A673 (cell line): ENCODE data around the gene PLA2G4B. TPM values are rescaled to one million over a fixed set of nuclear protein-coding genes. Genes with fewer than 3 reads are reported as not detected.

ENCODE experiments used
- BruUV-seq: library from RNA; stranded (reverse); fragments of 400-500 nt; replicated peaks from 2 replicates; lab custom pipeline; 2021; lab: Mats Ljungman, UMichigan
- CTCF ChIA-PET: fragments of 300-600 bp; sonication (Branson Sonifier 250); formaldehyde crosslinking; loops from one replicate; lab custom pipeline; 2022; ENCODE audit warnings: antibody characterized with exemption; lab: Charles Lee
- POLR2A ChIA-PET: fragments of 300-600 bp; sonication (Branson Sonifier 250); formaldehyde crosslinking; loops from one replicate; lab custom pipeline; 2022; ENCODE audit warnings: antibody characterized with exemption; ENCODE audit not compliant: low non-redundant PET; lab: Charles Lee
- DNase-seq: peaks from one replicate; pipeline ENCODE4 v3.0.0-alpha.2; 2015; ENCODE audit warnings: low spot score
- H3K27ac ChIP-seq: fragments of 200-600 bp; sonication (generic); 2 replicates; pipeline ENCODE4 v1.5.1; 2016; ENCODE audit warnings: mixed run types, low read depth, mild to moderate bottlenecking, mixed read lengths, antibody characterized with exemption, low read length; ENCODE audit not compliant: poor library complexity, severe bottlenecking
- H3K27me3 ChIP-seq: fragments of 200-600 bp; sonication (generic); replicated peaks from 2 replicates; pipeline ENCODE4 v1.6.1; 2017; ENCODE audit warnings: mixed run types, low read depth, mild to moderate bottlenecking, mixed read lengths, antibody characterized with exemption, low read length; ENCODE audit not compliant: insufficient read depth, poor library complexity
- H3K36me3 ChIP-seq: fragments of 200-600 bp; sonication (generic); 2 replicates; pipeline ENCODE4 v1.6.1; 2016; ENCODE audit warnings: mixed run types, mild to moderate bottlenecking, mixed read lengths, antibody characterized with exemption, low read length; ENCODE audit not compliant: insufficient read depth, poor library complexity, severe bottlenecking
- H3K4me1 ChIP-seq: fragments of 200-600 bp; sonication (generic); 2 replicates; pipeline ENCODE4 v1.6.1; 2017; ENCODE audit warnings: mixed run types, mild to moderate bottlenecking, mixed read lengths, antibody characterized with exemption, low read length; ENCODE audit not compliant: insufficient read depth, poor library complexity, severe bottlenecking
- H3K4me3 ChIP-seq: fragments of 200-600 bp; sonication (generic); 2 replicates; pipeline ENCODE4 v1.5.1; 2016; ENCODE audit warnings: low read depth, mixed run types, mild to moderate bottlenecking, mixed read lengths, low read length; ENCODE audit not compliant: poor library complexity, severe bottlenecking
- H3K9me3 ChIP-seq: fragments of 200-600 bp; sonication (generic); 2 replicates; pipeline ENCODE4 v1.6.1; 2016; ENCODE audit warnings: mixed run types, low read depth, mild to moderate bottlenecking, mixed read lengths, antibody characterized with exemption, low read length; ENCODE audit not compliant: poor library complexity, severe bottlenecking
- CTCF ChIP-seq: fragments of 300-800, 200-600 bp; sonication (generic); conservative IDR thresholded peaks from 2 replicates; pipeline ENCODE4 v1.5.1; 2017; ENCODE audit warnings: low read depth, mild to moderate bottlenecking, antibody characterized with exemption, low read length, moderate library complexity, mixed read lengths
- EZH2 ChIP-seq: fragments of 200-600 bp; sonication (generic); IDR thresholded peaks from 2 replicates; pipeline ENCODE4 v1.6.1; 2017; ENCODE audit warnings: borderline replicate concordance, low read depth, mild to moderate bottlenecking, mixed read lengths, antibody characterized with exemption, low read length; ENCODE audit not compliant: poor library complexity, severe bottlenecking
- intact Hi-C: fragments of 100-400 bp; cut with micrococcal nuclease; formaldehyde crosslinking; loops from one replicate; pipeline ENCODE4 v1.10.0; 2022; ENCODE audit not compliant: unreplicated experiment
- total RNA-seq: library from RNA; stranded (reverse); gene quantifications from 2 replicates; pipeline ENCODE4 v1.2.3, GENCODE V29; 2021

The PLA2G4B gene
- total RNA-seq, 1 experiment from 2014 or later, result 7.4 TPM

- CTCF ChIA-PET, result no interaction called here
- no peak for DNase-seq
- POLR2A ChIA-PET, result no interaction called here
- H3K27ac ChIP-seq, result no peak overlapping the region
- H3K4me3 ChIP-seq, result no peak overlapping the region
- TF ChIP-seq EZH2 (no peak), CTCF (no peak)
- no peaks in the 10 kb centered on the region for H3K9me3 ChIP-seq
- no TSS peak for BruUV-seq
- intact Hi-C loops, result no loop called here
- no peaks in the 10 kb centered on the region for H3K4me1 ChIP-seq
- H3K36me3 ChIP-seq, result no peaks in the 10 kb centered on the region
- no peaks in the 10 kb centered on the region for H3K27me3 ChIP-seq
These were observed 46.7 kb downstream of the PLA2G4B start for GRCh38 chr15:41885321-41885720.

- H3K9me3 ChIP-seq, result no peaks in the 10 kb centered on the region
- intact Hi-C loops, result no loop called here
- TF ChIP-seq EZH2 (no peak), CTCF (no peak)
- H3K36me3 ChIP-seq, result no peaks in the 10 kb centered on the region
- no peak overlapping the region for H3K4me3 ChIP-seq
- H3K27ac ChIP-seq, result no peak overlapping the region
- no peaks in the 10 kb centered on the region for H3K4me1 ChIP-seq
- H3K27me3 ChIP-seq, result no peaks in the 10 kb centered on the region
- no peak for DNase-seq
- CTCF ChIA-PET, result no interaction called here
- no TSS peak for BruUV-seq
- POLR2A ChIA-PET, result no interaction called here
These were observed 47.2 kb downstream of the PLA2G4B start for GRCh38 chr15:41885841-41886240.

- POLR2A ChIA-PET, result interaction anchor here (0.5 kb wide), 1 partner anchor 570 kb away, joined by 3 read pairs; no protein-coding TSS in a partner anchor
These were observed 48.1 kb downstream of the PLA2G4B start for GRCh38 chr15:41886741-41887140.

More at GRCh38 chr15:41886741-41887140, 48.1 kb downstream of the PLA2G4B start:
- intact Hi-C loops, result no loop called here
- H3K4me1 ChIP-seq, result no peaks in the 10 kb centered on the region
- no peak overlapping the region for H3K4me3 ChIP-seq
- no TSS peak for BruUV-seq
- H3K36me3 ChIP-seq, result no peaks in the 10 kb centered on the region
- TF ChIP-seq EZH2 (no peak), CTCF (no peak)
- CTCF ChIA-PET, result no interaction called here
- no peak overlapping the region for H3K27ac ChIP-seq
- no peaks in the 10 kb centered on the region for H3K27me3 ChIP-seq
- peak; percentile 35 for DNase-seq
- no peaks in the 10 kb centered on the region for H3K9me3 ChIP-seq
